CD14-positive monocyte (primary cell): ENCODE data around the gene MIPEP. TPM values are rescaled to one million over a fixed set of nuclear protein-coding genes. Genes with fewer than 3 reads are reported as not detected.

Experiments used
- DNase-seq, 3 donors: peaks; one replicate each; pipeline ENCODE4 v3.0.0-alpha.2; 2011 to 2022
- H2AFZ ChIP-seq: 2 replicates; pipeline ENCODE4 v1.6.0; 2012; ENCODE audit warnings: mild to moderate bottlenecking, low read depth, low read length, inconsistent platforms; ENCODE audit not compliant: insufficient read depth, poor library complexity, severe bottlenecking
- H3K27ac ChIP-seq, 2 donors: 1 replicate in 1 of 2; 2 replicates in 1 of 2; pipeline ENCODE4 v1.5.1; 2012 to 2013; ENCODE audit warnings: low read length in 2 of 2, control low read depth in 1 of 2, inconsistent platforms in 1 of 2, low read depth in 1 of 2, mild to moderate bottlenecking in 1 of 2
- H3K27me3 ChIP-seq, 2 donors: one replicate each; pipeline versions ENCODE4 v1.6.0 to v1.6.1; 2011 to 2013; ENCODE audit warnings: low read length in 2 of 2; ENCODE audit not compliant: control insufficient read depth in 2 of 2, insufficient read depth in 2 of 2
- H3K36me3 ChIP-seq, 2 donors: replicated peaks in 1 of 2; 1 replicate in 1 of 2; 2 replicates in 1 of 2; pipeline versions ENCODE4 v1.5.1 to v1.6.1; 2012 to 2013; ENCODE audit warnings: low read length in 2 of 2, control low read depth in 1 of 2, inconsistent platforms in 1 of 2, mild to moderate bottlenecking in 1 of 2; ENCODE audit not compliant: insufficient read depth in 2 of 2, control insufficient read depth in 1 of 2
- H3K4me1 ChIP-seq, 2 donors: 1 replicate in 1 of 2; 2 replicates in 1 of 2; pipeline versions ENCODE4 v1.5.1 to v1.6.1; 2012 to 2013; ENCODE audit warnings: low read length in 2 of 2, control low read depth in 1 of 2, inconsistent platforms in 1 of 2, mild to moderate bottlenecking in 1 of 2, moderate library complexity in 1 of 2; ENCODE audit not compliant: insufficient read depth in 2 of 2, control insufficient read depth in 1 of 2
- H3K4me2 ChIP-seq: replicated peaks from 2 replicates; pipeline ENCODE3; 2012; ENCODE audit warnings: low read length, moderate library complexity, mild to moderate bottlenecking; ENCODE audit not compliant: poor library complexity, severe bottlenecking; ENCODE audit errors: extremely low read depth
- H3K4me3 ChIP-seq, 3 experiments: fragments of 200-600 bp in 1 of 3; sonication (generic) in 1 of 3; replicated peaks in 1 of 3; 1 replicate in 2 of 3; 2 replicates in 1 of 3; pipeline ENCODE4 v1.5.1; 2011 to 2013; ENCODE audit warnings: low read length in 3 of 3, mild to moderate bottlenecking in 3 of 3, control low read depth in 2 of 3, low read depth in 2 of 3, inconsistent platforms in 1 of 3, moderate library complexity in 1 of 3
- H3K79me2 ChIP-seq: 2 replicates; pipeline ENCODE4 v1.6.0; 2012; ENCODE audit warnings: mild to moderate bottlenecking, control low read depth, inconsistent platforms, low read length, moderate library complexity; ENCODE audit not compliant: insufficient read depth
- H3K9ac ChIP-seq: 2 replicates; pipeline ENCODE4 v1.6.0; 2017; ENCODE audit warnings: low read length, mild to moderate bottlenecking; ENCODE audit not compliant: insufficient read depth, poor library complexity, severe bottlenecking
- H3K9me3 ChIP-seq, 2 donors: replicated peaks in 1 of 2; 1 replicate in 1 of 2; 2 replicates in 1 of 2; pipeline versions ENCODE4 v1.5.1 to v1.6.1; 2012 to 2013; ENCODE audit warnings: low read length in 2 of 2, control low read depth in 1 of 2; ENCODE audit not compliant: control insufficient read depth in 1 of 2, insufficient read depth in 1 of 2
- H4K20me1 ChIP-seq: 2 replicates; pipeline ENCODE4 v1.6.0; 2012; ENCODE audit warnings: mild to moderate bottlenecking, low read length, control low read depth, moderate library complexity; ENCODE audit not compliant: insufficient read depth
- H3K27ac Mint-ChIP-seq, 7 donors: one replicate each; pipeline ENCODE4 v1.8.0; 2020; ENCODE audit warnings: mild to moderate bottlenecking in 7 of 7, mixed read lengths in 7 of 7, moderate library complexity in 6 of 7, inconsistent platforms in 2 of 7
- H3K27me3 Mint-ChIP-seq, 3 donors: one replicate each; pipeline ENCODE4 v1.8.0; 2021 to 2022; ENCODE audit warnings: low read depth in 3 of 3, mild to moderate bottlenecking in 3 of 3, mixed read lengths in 3 of 3, moderate library complexity in 3 of 3, inconsistent platforms in 1 of 3
- H3K36me3 Mint-ChIP-seq, 2 donors: one replicate each; pipeline ENCODE4 v1.8.0; 2020; ENCODE audit warnings: mixed read lengths in 2 of 2, inconsistent platforms in 1 of 2, mild to moderate bottlenecking in 1 of 2
- H3K4me1 Mint-ChIP-seq: one replicate; pipeline ENCODE4 v1.8.0; 2020; ENCODE audit warnings: mild to moderate bottlenecking, mixed read lengths
- H3K4me3 Mint-ChIP-seq, 2 donors: one replicate each; pipeline ENCODE4 v1.8.0; 2020; ENCODE audit warnings: mild to moderate bottlenecking in 2 of 2, mixed read lengths in 2 of 2, moderate library complexity in 1 of 2
- H3K9me3 Mint-ChIP-seq, 7 donors: one replicate each; pipeline ENCODE4 v1.8.0; 2020 to 2022; ENCODE audit warnings: mixed read lengths in 7 of 7, mild to moderate bottlenecking in 6 of 7, moderate library complexity in 6 of 7, inconsistent platforms in 2 of 7
- WGBS: methylation state at CpG from one replicate; pipeline ENCODE4 v1.1.5; 2013; ENCODE audit warnings: missing lambda C conversion rate; ENCODE audit not compliant: insufficient coverage; 5-methylcytosine and 5-hydroxymethylcytosine counted together
- intact Hi-C, 2 donors: fragments of 100-400 bp; cut with micrococcal nuclease; formaldehyde crosslinking; loops; one replicate each; pipeline versions ENCODE4 v1.15.0 to v1.15.1; 2023
- polyA plus RNA-seq, 3 donors: library from polyadenylated mRNA; depleted of rRNA in 1 of 3; unstranded in 2 of 3; stranded (reverse) in 1 of 3; fragments of 300-500 nt in 2 of 3; fragments of >200 nt in 1 of 3; fragmentation: Illumina TruSeq in 2 of 3; gene quantifications; 1 replicate in 2 of 3; 2 replicates in 1 of 3; pipeline ENCODE4 v1.2.3, GENCODE V29; 2012 to 2021
- TF ChIP-seq, protein P1 (sequence below): fragments of 200-600 bp; IDR thresholded peaks from one replicate; pipeline ENCODE4 v1.8.0; 2022; ENCODE audit warnings: antibody characterized with exemption, mild to moderate bottlenecking

Gene MIPEP
- polyA plus RNA-seq, 3 donors = 1.2 to 9.9 (median 7.7) TPM

DNA sequence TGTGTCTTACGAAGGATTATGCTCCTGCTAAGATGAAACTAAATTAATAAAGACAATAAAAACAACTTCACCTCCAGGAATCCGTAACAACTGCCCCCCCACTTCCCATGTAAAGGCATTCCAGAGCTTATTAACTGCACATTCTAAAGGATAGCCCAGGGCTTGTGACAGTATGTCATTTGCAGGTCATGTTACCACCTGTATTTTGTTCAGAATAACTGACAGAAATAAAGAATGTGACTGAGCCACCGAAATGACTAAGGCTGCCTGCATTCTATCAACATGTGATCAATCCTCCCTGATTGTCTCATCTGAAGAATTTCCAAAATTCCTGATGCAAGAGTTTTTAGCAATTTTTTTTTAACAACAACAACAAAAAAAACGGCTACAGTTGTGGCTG lies 117.2 kb downstream of the MIPEP start:
- intact Hi-C loops = no loop called here
- Histone ChIP-seq H3K36me3 (no peaks in the 10 kb centered on the region), H3K27me3 (no peaks in the 10 kb centered on the region), H3K4me3 (no peak overlapping the region), H3K27ac (no peak overlapping the region), H2AFZ (no peak overlapping the region), H4K20me1 (no peaks in the 10 kb centered on the region), H3K79me2 (no peaks in the 10 kb centered on the region), H3K9me3 (no peaks in the 10 kb centered on the region), H3K9ac (no peak overlapping the region), H3K4me2 (no peak overlapping the region), H3K4me1 (no peaks in the 10 kb centered on the region)
- Mint-ChIP-seq H3K36me3 (no peaks in the 10 kb centered on the region), H3K27ac (no peak overlapping the region), H3K4me3 (no peak overlapping the region), H3K9me3 (no peaks in the 10 kb centered on the region), H3K4me1 (peaks cover 2% of the 10 kb centered on the region), H3K27me3 (peaks cover 0 to 2% (median 0%) of the 10 kb centered on the region in 3 donors)
- DNase-seq = no peak
- TF ChIP-seq, protein P1, sequence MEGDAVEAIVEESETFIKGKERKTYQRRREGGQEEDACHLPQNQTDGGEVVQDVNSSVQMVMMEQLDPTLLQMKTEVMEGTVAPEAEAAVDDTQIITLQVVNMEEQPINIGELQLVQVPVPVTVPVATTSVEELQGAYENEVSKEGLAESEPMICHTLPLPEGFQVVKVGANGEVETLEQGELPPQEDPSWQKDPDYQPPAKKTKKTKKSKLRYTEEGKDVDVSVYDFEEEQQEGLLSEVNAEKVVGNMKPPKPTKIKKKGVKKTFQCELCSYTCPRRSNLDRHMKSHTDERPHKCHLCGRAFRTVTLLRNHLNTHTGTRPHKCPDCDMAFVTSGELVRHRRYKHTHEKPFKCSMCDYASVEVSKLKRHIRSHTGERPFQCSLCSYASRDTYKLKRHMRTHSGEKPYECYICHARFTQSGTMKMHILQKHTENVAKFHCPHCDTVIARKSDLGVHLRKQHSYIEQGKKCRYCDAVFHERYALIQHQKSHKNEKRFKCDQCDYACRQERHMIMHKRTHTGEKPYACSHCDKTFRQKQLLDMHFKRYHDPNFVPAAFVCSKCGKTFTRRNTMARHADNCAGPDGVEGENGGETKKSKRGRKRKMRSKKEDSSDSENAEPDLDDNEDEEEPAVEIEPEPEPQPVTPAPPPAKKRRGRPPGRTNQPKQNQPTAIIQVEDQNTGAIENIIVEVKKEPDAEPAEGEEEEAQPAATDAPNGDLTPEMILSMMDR = no peak
- WGBS = 100% methylated on average over 1 of the region's 4 CpGs

DNA sequence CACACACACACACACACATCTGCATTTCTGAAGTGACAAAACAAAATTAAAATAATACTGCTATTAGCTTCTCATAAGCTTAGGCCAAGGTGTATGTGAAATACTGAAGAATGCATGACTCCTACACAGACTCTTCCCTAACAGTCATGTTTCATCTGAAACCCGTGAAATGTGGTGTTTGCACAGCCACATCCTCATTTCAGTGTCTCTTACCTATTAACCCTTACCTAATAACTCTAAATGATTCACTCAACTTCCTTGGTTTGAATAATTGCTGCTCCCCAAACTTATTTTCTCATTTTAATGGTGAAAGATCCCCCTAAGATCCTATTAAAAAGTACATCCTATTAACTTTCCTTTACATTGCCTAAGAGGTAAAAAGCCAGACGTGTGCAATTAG lies 117.6 kb downstream of the MIPEP start:
- Histone ChIP-seq H3K9ac (no peak overlapping the region), H3K4me3 (no peak overlapping the region), H3K4me2 (no peak overlapping the region), H3K4me1 (no peaks in the 10 kb centered on the region), H3K79me2 (no peaks in the 10 kb centered on the region), H3K27me3 (no peaks in the 10 kb centered on the region), H3K9me3 (no peaks in the 10 kb centered on the region), H2AFZ (no peak overlapping the region), H3K36me3 (no peaks in the 10 kb centered on the region), H4K20me1 (no peaks in the 10 kb centered on the region), H3K27ac (no peak overlapping the region)
- no peak for DNase-seq
- peaks cover 0 to 2% (median 0%) of the 10 kb centered on the region in 3 donors for H3K27me3 Mint-ChIP-seq
- H3K4me1 Mint-ChIP-seq = peaks cover 2% of the 10 kb centered on the region
- WGBS = 0% methylated on average over 1 of the region's 2 CpGs
- no peak overlapping the region for H3K27ac Mint-ChIP-seq
- intact Hi-C loops = no loop called here
- H3K36me3 Mint-ChIP-seq = no peaks in the 10 kb centered on the region
- TF ChIP-seq, protein P1 = no peak
- H3K4me3 Mint-ChIP-seq = no peak overlapping the region
- no peaks in the 10 kb centered on the region for H3K9me3 Mint-ChIP-seq
